ENCODE results near the gene VTI1B.

The VTI1B gene

GRCh38 chr14:67650694-67651093 is 23.7 kb downstream of the VTI1B start:
- WGBS, 2 donors (ENCODE audit: extremely low coverage in 2 of 2, insufficient read length in 2 of 2, insufficient replicate concordance in 1 of 2): no CpG with 5 or more reads among the region's 2 CpGs
- no peak overlapping the region for H2BK12ac ChIP-seq (ENCODE audit: low read length)
- H2BK15ac ChIP-seq (ENCODE audit: low read length): no peak overlapping the region
- H3K36me3 ChIP-seq (replicated peaks in 1 of 2; ENCODE audit: control insufficient read depth in 2 of 2, insufficient read depth in 2 of 2, low read length in 2 of 2): peaks cover 36 to 97% of the 10 kb centered on the region in 2 donors
- no peak overlapping the region for H3K4ac ChIP-seq (ENCODE audit: low read length)
- H2AK5ac ChIP-seq (ENCODE audit: low read depth, low read length): no peak overlapping the region
- no peak overlapping the region for H3K4me2 ChIP-seq (ENCODE audit: insufficient read depth, low read length, poor library complexity, severe bottlenecking)
- no peak for DNase-seq (ENCODE audit: low spot score)
- no peak overlapping the region for H3K27ac ChIP-seq (replicated peaks; ENCODE audit: low read length)
- H2AFZ ChIP-seq (ENCODE audit: low read length): no peak overlapping the region
- H3K18ac ChIP-seq (ENCODE audit: low read length): no peak overlapping the region
- H3K4me1 ChIP-seq (ENCODE audit: control insufficient read depth in 2 of 2, insufficient read depth in 1 of 2, low read depth in 1 of 2, low read length in 2 of 2): no peaks in the 10 kb centered on the region
- H3K4me3 ChIP-seq (ENCODE audit: low read length in 2 of 2): no peak overlapping the region
- H3K79me1 ChIP-seq (ENCODE audit: low read depth, low read length): no peaks in the 10 kb centered on the region
- no peak overlapping the region for H3K23ac ChIP-seq (ENCODE audit: low read depth, low read length, poor library complexity)
- H3K14ac ChIP-seq (ENCODE audit: low read length): no peak overlapping the region
- H4K8ac ChIP-seq (ENCODE audit: low read depth, low read length): no peak overlapping the region
- H2BK120ac ChIP-seq (ENCODE audit: low read depth, low read length): no peak overlapping the region
- H3K9me3 ChIP-seq (replicated peaks in 1 of 2; ENCODE audit: control insufficient read depth in 2 of 2, insufficient read depth in 1 of 2, low read depth in 1 of 2, low read length in 2 of 2): no peaks in the 10 kb centered on the region
- H4K91ac ChIP-seq (ENCODE audit: low read depth, low read length, poor library complexity): no peak overlapping the region
- H3K27me3 ChIP-seq (ENCODE audit: control insufficient read depth in 3 of 3, insufficient read depth in 3 of 3, low read depth in 1 of 3, low read length in 3 of 3): no peaks in the 10 kb centered on the region
- H2BK5ac ChIP-seq (ENCODE audit: low read length): no peak overlapping the region
- H3K9ac ChIP-seq (ENCODE audit: low read depth, low read length, poor library complexity): no peak overlapping the region

GRCh38 chr14:67650151-67650550 is 24.3 kb downstream of the VTI1B start:
- H3K23ac ChIP-seq (ENCODE audit: low read depth, low read length, poor library complexity): no peak overlapping the region
- no peak overlapping the region for H2BK12ac ChIP-seq (ENCODE audit: low read length)
- no peaks in the 10 kb centered on the region for H3K27me3 ChIP-seq (ENCODE audit: control insufficient read depth in 3 of 3, insufficient read depth in 3 of 3, low read depth in 1 of 3, low read length in 3 of 3)
- H2BK120ac ChIP-seq (ENCODE audit: low read depth, low read length): no peak overlapping the region
- no peak overlapping the region for H4K91ac ChIP-seq (ENCODE audit: low read depth, low read length, poor library complexity)
- H3K27ac ChIP-seq (replicated peaks; ENCODE audit: low read length): no peak overlapping the region
- H3K4me3 ChIP-seq (ENCODE audit: low read length in 2 of 2): no peak overlapping the region
- H3K4ac ChIP-seq (ENCODE audit: low read length): no peak overlapping the region
- no peak overlapping the region for H3K4me2 ChIP-seq (ENCODE audit: insufficient read depth, low read length, poor library complexity, severe bottlenecking)
- H2BK15ac ChIP-seq (ENCODE audit: low read length): no peak overlapping the region
- no peak overlapping the region for H2AFZ ChIP-seq (ENCODE audit: low read length)
- H3K4me1 ChIP-seq (ENCODE audit: control insufficient read depth in 2 of 2, insufficient read depth in 1 of 2, low read depth in 1 of 2, low read length in 2 of 2): no peaks in the 10 kb centered on the region
- H2BK5ac ChIP-seq (ENCODE audit: low read length): no peak overlapping the region
- H3K79me1 ChIP-seq (ENCODE audit: low read depth, low read length): no peaks in the 10 kb centered on the region
- no CpG with 5 or more reads among the region's 1 CpG for WGBS, 2 donors (ENCODE audit: extremely low coverage in 2 of 2, insufficient read length in 2 of 2, insufficient replicate concordance in 1 of 2)
- no peak overlapping the region for H3K18ac ChIP-seq (ENCODE audit: low read length)
- no peak for DNase-seq (ENCODE audit: low spot score)
- H3K9ac ChIP-seq (ENCODE audit: low read depth, low read length, poor library complexity): no peak overlapping the region
- H2AK5ac ChIP-seq (ENCODE audit: low read depth, low read length): no peak overlapping the region
- H3K36me3 ChIP-seq (replicated peaks in 1 of 2; ENCODE audit: control insufficient read depth in 2 of 2, insufficient read depth in 2 of 2, low read length in 2 of 2): peaks cover 39 to 97% of the 10 kb centered on the region in 2 donors
- H3K14ac ChIP-seq (ENCODE audit: low read length): no peak overlapping the region
- H3K9me3 ChIP-seq (replicated peaks in 1 of 2; ENCODE audit: control insufficient read depth in 2 of 2, insufficient read depth in 1 of 2, low read depth in 1 of 2, low read length in 2 of 2): no peaks in the 10 kb centered on the region
- no peak overlapping the region for H4K8ac ChIP-seq (ENCODE audit: low read depth, low read length)

DNA sequence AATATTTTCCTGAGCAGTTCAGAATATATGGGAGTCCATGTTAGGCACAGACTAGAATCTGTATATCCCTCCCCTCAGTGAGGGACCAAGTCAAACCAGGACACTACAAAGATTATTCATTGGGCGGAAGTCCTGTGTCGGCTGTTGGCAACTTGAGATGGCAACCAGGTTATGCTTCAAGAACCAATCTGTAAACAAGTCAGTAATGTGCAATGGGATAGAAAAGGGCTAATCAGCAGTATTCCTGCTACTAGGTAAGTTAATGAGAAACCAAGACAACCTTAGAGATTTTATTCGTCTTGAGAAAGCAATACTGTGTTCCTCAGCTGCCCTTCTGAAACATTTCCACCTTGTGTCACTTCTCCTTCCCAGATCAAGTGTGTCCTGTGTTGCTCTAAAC is 28.3 kb downstream of the VTI1B start:
- Histone ChIP-seq H2BK120ac (ENCODE audit: low read depth, low read length) (no peak overlapping the region), H3K4ac (ENCODE audit: low read length) (no peak overlapping the region), H4K8ac (ENCODE audit: low read depth, low read length) (no peak overlapping the region), H3K27me3 (ENCODE audit: control insufficient read depth in 3 of 3, insufficient read depth in 3 of 3, low read depth in 1 of 3, low read length in 3 of 3) (no peaks in the 10 kb centered on the region), H2BK15ac (ENCODE audit: low read length) (no peak overlapping the region), H3K36me3 (replicated peaks in 1 of 2; ENCODE audit: control insufficient read depth in 2 of 2, insufficient read depth in 2 of 2, low read length in 2 of 2) (peaks cover 28 to 65% of the 10 kb centered on the region in 2 donors), H3K79me1 (ENCODE audit: low read depth, low read length) (no peaks in the 10 kb centered on the region), H3K9me3 (replicated peaks in 1 of 2; ENCODE audit: control insufficient read depth in 2 of 2, insufficient read depth in 1 of 2, low read depth in 1 of 2, low read length in 2 of 2) (no peaks in the 10 kb centered on the region), H3K9ac (ENCODE audit: low read depth, low read length, poor library complexity) (no peak overlapping the region), H3K18ac (ENCODE audit: low read length) (no peak overlapping the region), H3K27ac (replicated peaks; ENCODE audit: low read length) (no peak overlapping the region), H3K4me3 (ENCODE audit: low read length in 2 of 2) (no peak overlapping the region), H4K91ac (ENCODE audit: low read depth, low read length, poor library complexity) (no peak overlapping the region), H3K4me2 (ENCODE audit: insufficient read depth, low read length, poor library complexity, severe bottlenecking) (no peak overlapping the region), H2BK5ac (ENCODE audit: low read length) (no peak overlapping the region), H3K23ac (ENCODE audit: low read depth, low read length, poor library complexity) (no peak overlapping the region), H3K4me1 (ENCODE audit: control insufficient read depth in 2 of 2, insufficient read depth in 1 of 2, low read depth in 1 of 2, low read length in 2 of 2) (no peaks in the 10 kb centered on the region), H2BK12ac (ENCODE audit: low read length) (no peak overlapping the region), H2AK5ac (ENCODE audit: low read depth, low read length) (no peak overlapping the region), H3K14ac (ENCODE audit: low read length) (no peak overlapping the region), H2AFZ (ENCODE audit: low read length) (no peak overlapping the region)
- DNase-seq (ENCODE audit: low spot score): no peak
- no CpG with 5 or more reads among the region's 3 CpGs for WGBS, 2 donors (ENCODE audit: extremely low coverage in 2 of 2, insufficient read length in 2 of 2, insufficient replicate concordance in 1 of 2)

DNA sequence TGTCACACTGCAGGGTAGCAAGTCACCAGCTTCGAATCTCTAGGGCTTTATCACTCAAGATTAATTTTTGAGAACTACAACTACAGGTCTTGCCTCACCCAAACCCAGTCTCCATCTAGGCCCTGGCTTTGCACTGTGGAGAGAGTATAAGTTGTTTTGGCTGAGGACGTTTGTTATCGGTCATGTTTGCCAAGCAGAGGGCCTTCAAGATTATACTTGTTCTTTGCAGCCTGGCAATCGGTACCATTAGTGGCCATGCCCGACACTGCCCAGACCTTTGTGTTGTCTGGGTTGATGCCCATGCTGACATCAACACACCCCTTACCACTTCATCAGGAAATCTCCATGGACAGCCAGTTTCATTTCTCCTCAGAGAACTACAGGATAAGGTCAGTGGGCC is 29.0 kb downstream of the VTI1B start:
- Histone ChIP-seq H3K36me3 (replicated peaks in 1 of 2; ENCODE audit: control insufficient read depth in 2 of 2, insufficient read depth in 2 of 2, low read length in 2 of 2) (peaks cover 24 to 58% of the 10 kb centered on the region in 2 donors), H3K79me1 (ENCODE audit: low read depth, low read length) (no peaks in the 10 kb centered on the region), H2BK5ac (ENCODE audit: low read length) (no peak overlapping the region), H4K91ac (ENCODE audit: low read depth, low read length, poor library complexity) (no peak overlapping the region), H3K9me3 (replicated peaks in 1 of 2; ENCODE audit: control insufficient read depth in 2 of 2, insufficient read depth in 1 of 2, low read depth in 1 of 2, low read length in 2 of 2) (no peaks in the 10 kb centered on the region), H3K18ac (ENCODE audit: low read length) (no peak overlapping the region), H3K14ac (ENCODE audit: low read length) (no peak overlapping the region), H3K27me3 (ENCODE audit: control insufficient read depth in 3 of 3, insufficient read depth in 3 of 3, low read depth in 1 of 3, low read length in 3 of 3) (no peaks in the 10 kb centered on the region), H3K9ac (ENCODE audit: low read depth, low read length, poor library complexity) (no peak overlapping the region), H3K4me2 (ENCODE audit: insufficient read depth, low read length, poor library complexity, severe bottlenecking) (no peak overlapping the region), H4K8ac (ENCODE audit: low read depth, low read length) (no peak overlapping the region), H2BK12ac (ENCODE audit: low read length) (no peak overlapping the region), H2BK15ac (ENCODE audit: low read length) (no peak overlapping the region), H2BK120ac (ENCODE audit: low read depth, low read length) (no peak overlapping the region), H3K23ac (ENCODE audit: low read depth, low read length, poor library complexity) (no peak overlapping the region), H3K4me3 (ENCODE audit: low read length in 2 of 2) (no peak overlapping the region), H2AK5ac (ENCODE audit: low read depth, low read length) (no peak overlapping the region), H2AFZ (ENCODE audit: low read length) (no peak overlapping the region), H3K4me1 (ENCODE audit: control insufficient read depth in 2 of 2, insufficient read depth in 1 of 2, low read depth in 1 of 2, low read length in 2 of 2) (no peaks in the 10 kb centered on the region), H3K27ac (replicated peaks; ENCODE audit: low read length) (no peak overlapping the region), H3K4ac (ENCODE audit: low read length) (no peak overlapping the region)
- DNase-seq (ENCODE audit: low spot score): no peak
- WGBS, 2 donors (ENCODE audit: extremely low coverage in 2 of 2, insufficient read length in 2 of 2, insufficient replicate concordance in 1 of 2): no CpG with 5 or more reads among the region's 5 CpGs

All from neuronal stem cell (in vitro differentiated cells).